Endometrial microvascular endothelial cells (primary cell): ENCODE data around the gene EXO5. TPM values are rescaled to one million over a fixed set of nuclear protein-coding genes. Genes with fewer than 3 reads are reported as not detected.
"Not testable (repeated sequence)": the region's sequence is repeated elsewhere in the genome, so short reads cannot be mapped to it uniquely, and the experiment has no call there.

ENCODE experiments used
- in situ Hi-C: cut with HindIII; loops from 2 replicates; pipeline ENCODE4 v1.10.0; 2017; ENCODE audit warnings: low sequenced_read_pairs, low pct_unique_long_range_greater_than_20kb; ENCODE audit errors: inconsistent ontology term
- total RNA-seq: library from RNA; depleted of rRNA; stranded (reverse); fragments of >200 nt; gene quantifications from one replicate; pipeline ENCODE4 v1.2.3, GENCODE V29; 2015; ENCODE audit errors: inconsistent ontology term

The EXO5 gene
- 23.1 TPM for total RNA-seq

GRCh38 chr1:40508375-40509341, at the start of gene EXO5:
EXO5 (plus strand) TSS chr1:40508767; CDS start chr1:40514545, 5,778 bp downstream.
- in situ Hi-C loops: no loop called here

GRCh38 chr1:40462956-40463590, 45.5 kb upstream of the EXO5 start:
- in situ Hi-C loops: no loop called here

- in situ Hi-C loops: no loop called here
These were observed 39.2 kb upstream of the EXO5 start for GRCh38 chr1:40469327-40469726.

- in situ Hi-C loops: no loop called here
These were observed 33.3 kb upstream of the EXO5 start for GRCh38 chr1:40475268-40475667.

- in situ Hi-C loops: no loop called here
These were observed 31.5 kb upstream of the EXO5 start, which contains the start of gene ZFP69 for GRCh38 chr1:40476924-40477677. ZFP69 (plus strand) TSS chr1:40477290; CDS start chr1:40479362, 2,072 bp downstream.

- in situ Hi-C loops: no loop called here
These were observed 30.9 kb upstream of the EXO5 start for GRCh38 chr1:40477678-40478053.

GRCh38 chr1:40478276-40478675, 30.3 kb upstream of the EXO5 start:
- in situ Hi-C loops: no loop called here

- in situ Hi-C loops: no loop called here
These were observed 29.4 kb upstream of the EXO5 start for GRCh38 chr1:40479156-40479555.

GRCh38 chr1:40495315-40495903, 13.2 kb upstream of the EXO5 start:
- in situ Hi-C loops: no loop called here

GRCh38 chr1:40502651-40503050, 5.9 kb upstream of the EXO5 start:
- in situ Hi-C loops: not testable (repeated sequence)

- in situ Hi-C loops: no loop called here
These were observed 594 bp upstream of the EXO5 start for GRCh38 chr1:40507973-40508372.

GRCh38 chr1:40519517-40519916, 10.9 kb downstream of the EXO5 start:
- in situ Hi-C loops: no loop called here

GRCh38 chr1:40530735-40531380, 22.3 kb downstream of the EXO5 start:
- in situ Hi-C loops: no loop called here

- in situ Hi-C loops: no loop called here
These were observed 23.0 kb downstream of the EXO5 start, which contains the start of gene ZNF684 for GRCh38 chr1:40531381-40532061. ZNF684 (plus strand) TSS chr1:40531637; CDS start chr1:40533167, 1,530 bp downstream.

GRCh38 chr1:40532062-40532389, 23.5 kb downstream of the EXO5 start:
- in situ Hi-C loops: no loop called here

GRCh38 chr1:40532844-40533424, 24.4 kb downstream of the EXO5 start:
- in situ Hi-C loops: no loop called here

- in situ Hi-C loops: no loop called here
These were observed 26.0 kb downstream of the EXO5 start for GRCh38 chr1:40534589-40534988.

GRCh38 chr1:40535732-40536131, 27.2 kb downstream of the EXO5 start:
- in situ Hi-C loops: no loop called here
